Measurements from ENCODE around the gene TUFT1.

DNA sequence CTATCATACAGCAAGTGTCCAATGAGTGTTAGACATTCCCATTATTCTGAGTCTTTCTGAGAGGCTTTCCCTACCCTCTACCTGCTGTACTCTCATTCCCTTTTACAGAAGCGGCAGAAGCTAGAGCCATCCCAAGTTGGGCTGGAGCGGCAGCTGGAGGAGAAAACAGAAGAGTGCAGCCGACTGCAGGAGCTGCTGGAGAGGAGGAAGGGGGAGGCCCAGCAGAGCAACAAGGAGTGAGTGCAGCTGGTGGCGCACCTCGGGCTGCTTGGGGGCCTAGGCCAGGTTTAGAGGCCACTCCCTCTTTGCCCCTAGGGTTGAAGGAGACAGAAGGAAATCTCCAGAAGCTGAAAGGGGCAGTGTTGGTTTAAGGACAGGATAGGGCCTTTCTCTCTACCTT, 16.8 kb upstream of the TUFT1 start:
- no peak for TF ChIP-seq ARID2 (IDR thresholded peaks at IDR 0.05)
- TF ChIP-seq, protein P1, sequence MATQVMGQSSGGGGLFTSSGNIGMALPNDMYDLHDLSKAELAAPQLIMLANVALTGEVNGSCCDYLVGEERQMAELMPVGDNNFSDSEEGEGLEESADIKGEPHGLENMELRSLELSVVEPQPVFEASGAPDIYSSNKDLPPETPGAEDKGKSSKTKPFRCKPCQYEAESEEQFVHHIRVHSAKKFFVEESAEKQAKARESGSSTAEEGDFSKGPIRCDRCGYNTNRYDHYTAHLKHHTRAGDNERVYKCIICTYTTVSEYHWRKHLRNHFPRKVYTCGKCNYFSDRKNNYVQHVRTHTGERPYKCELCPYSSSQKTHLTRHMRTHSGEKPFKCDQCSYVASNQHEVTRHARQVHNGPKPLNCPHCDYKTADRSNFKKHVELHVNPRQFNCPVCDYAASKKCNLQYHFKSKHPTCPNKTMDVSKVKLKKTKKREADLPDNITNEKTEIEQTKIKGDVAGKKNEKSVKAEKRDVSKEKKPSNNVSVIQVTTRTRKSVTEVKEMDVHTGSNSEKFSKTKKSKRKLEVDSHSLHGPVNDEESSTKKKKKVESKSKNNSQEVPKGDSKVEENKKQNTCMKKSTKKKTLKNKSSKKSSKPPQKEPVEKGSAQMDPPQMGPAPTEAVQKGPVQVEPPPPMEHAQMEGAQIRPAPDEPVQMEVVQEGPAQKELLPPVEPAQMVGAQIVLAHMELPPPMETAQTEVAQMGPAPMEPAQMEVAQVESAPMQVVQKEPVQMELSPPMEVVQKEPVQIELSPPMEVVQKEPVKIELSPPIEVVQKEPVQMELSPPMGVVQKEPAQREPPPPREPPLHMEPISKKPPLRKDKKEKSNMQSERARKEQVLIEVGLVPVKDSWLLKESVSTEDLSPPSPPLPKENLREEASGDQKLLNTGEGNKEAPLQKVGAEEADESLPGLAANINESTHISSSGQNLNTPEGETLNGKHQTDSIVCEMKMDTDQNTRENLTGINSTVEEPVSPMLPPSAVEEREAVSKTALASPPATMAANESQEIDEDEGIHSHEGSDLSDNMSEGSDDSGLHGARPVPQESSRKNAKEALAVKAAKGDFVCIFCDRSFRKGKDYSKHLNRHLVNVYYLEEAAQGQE (IDR thresholded peaks at IDR 0.05; ENCODE audit: borderline replicate concordance): peak; percentile 35; the same call in 1 of the 2 replicates
- TF ChIP-seq, protein P1 (CRISPR knock-in tag; IDR thresholded peaks at IDR 0.05; ENCODE audit: low read depth): no peak
- no peak for TF ChIP-seq ZNF12 (CRISPR knock-in tag; IDR thresholded peaks at IDR 0.05)
- TF ChIP-seq, protein P2, sequence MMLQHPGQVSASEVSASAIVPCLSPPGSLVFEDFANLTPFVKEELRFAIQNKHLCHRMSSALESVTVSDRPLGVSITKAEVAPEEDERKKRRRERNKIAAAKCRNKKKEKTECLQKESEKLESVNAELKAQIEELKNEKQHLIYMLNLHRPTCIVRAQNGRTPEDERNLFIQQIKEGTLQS (IDR thresholded peaks at IDR 0.05): no peak
- TF ChIP-seq, protein P2 (CRISPR knock-in tag; conservative IDR thresholded peaks at IDR 0.05): no peak
- TF ChIP-seq HCFC1 (IDR thresholded peaks at IDR 0.05; ENCODE audit: low read depth, low read length): no peak
- TF ChIP-seq TBL1XR1 (IDR thresholded peaks at IDR 0.05; ENCODE audit: low read length in 2 of 2): no peak
- TF ChIP-seq, protein P3, sequence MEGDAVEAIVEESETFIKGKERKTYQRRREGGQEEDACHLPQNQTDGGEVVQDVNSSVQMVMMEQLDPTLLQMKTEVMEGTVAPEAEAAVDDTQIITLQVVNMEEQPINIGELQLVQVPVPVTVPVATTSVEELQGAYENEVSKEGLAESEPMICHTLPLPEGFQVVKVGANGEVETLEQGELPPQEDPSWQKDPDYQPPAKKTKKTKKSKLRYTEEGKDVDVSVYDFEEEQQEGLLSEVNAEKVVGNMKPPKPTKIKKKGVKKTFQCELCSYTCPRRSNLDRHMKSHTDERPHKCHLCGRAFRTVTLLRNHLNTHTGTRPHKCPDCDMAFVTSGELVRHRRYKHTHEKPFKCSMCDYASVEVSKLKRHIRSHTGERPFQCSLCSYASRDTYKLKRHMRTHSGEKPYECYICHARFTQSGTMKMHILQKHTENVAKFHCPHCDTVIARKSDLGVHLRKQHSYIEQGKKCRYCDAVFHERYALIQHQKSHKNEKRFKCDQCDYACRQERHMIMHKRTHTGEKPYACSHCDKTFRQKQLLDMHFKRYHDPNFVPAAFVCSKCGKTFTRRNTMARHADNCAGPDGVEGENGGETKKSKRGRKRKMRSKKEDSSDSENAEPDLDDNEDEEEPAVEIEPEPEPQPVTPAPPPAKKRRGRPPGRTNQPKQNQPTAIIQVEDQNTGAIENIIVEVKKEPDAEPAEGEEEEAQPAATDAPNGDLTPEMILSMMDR (IDR thresholded peaks at IDR 0.05 in 2 of 3, conservative IDR thresholded peaks at IDR 0.05 in 1 of 3; ENCODE audit: insufficient read depth in 2 of 3, low read depth in 1 of 3, low read length in 3 of 3): no peak; a peak in 1 of 6 replicates

Data from K562 (cell line).